ENCODE measurements around the gene ERGIC1.

DNA sequence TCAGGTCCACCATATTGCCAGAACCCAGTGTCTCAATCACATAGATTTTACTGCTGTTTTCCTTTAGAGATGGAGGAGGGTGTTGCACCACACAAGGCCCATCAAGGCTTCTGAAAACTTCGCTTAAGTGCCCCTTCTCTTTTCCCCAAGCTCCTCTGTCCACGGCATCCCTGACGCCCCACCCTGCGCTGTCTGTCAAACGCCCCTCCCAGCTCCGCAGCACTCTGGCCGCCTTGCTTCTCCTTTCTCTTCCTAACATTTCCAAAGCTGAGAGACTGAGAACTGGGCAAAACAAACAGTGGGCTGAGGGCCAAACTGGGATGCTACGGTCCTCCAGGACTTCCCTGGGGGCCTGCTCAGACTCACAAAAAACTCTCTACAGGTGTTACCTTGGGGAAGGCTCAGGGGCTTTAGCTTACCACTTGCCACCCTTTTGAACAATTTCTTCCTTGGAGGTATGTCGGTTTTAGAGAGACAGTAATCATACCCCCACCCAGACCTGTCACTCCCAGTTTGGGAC is 28.3 kb upstream of the ERGIC1 start:
- TF ChIP-seq, protein P1, sequence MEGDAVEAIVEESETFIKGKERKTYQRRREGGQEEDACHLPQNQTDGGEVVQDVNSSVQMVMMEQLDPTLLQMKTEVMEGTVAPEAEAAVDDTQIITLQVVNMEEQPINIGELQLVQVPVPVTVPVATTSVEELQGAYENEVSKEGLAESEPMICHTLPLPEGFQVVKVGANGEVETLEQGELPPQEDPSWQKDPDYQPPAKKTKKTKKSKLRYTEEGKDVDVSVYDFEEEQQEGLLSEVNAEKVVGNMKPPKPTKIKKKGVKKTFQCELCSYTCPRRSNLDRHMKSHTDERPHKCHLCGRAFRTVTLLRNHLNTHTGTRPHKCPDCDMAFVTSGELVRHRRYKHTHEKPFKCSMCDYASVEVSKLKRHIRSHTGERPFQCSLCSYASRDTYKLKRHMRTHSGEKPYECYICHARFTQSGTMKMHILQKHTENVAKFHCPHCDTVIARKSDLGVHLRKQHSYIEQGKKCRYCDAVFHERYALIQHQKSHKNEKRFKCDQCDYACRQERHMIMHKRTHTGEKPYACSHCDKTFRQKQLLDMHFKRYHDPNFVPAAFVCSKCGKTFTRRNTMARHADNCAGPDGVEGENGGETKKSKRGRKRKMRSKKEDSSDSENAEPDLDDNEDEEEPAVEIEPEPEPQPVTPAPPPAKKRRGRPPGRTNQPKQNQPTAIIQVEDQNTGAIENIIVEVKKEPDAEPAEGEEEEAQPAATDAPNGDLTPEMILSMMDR (IDR thresholded peaks at IDR 0.05), result no peak
- no peak for TF ChIP-seq POLR2A (IDR thresholded peaks at IDR 0.05)

Data from ovary (tissue), 3 donors.